ENCODE data around the gene MRPL2.

DNA sequence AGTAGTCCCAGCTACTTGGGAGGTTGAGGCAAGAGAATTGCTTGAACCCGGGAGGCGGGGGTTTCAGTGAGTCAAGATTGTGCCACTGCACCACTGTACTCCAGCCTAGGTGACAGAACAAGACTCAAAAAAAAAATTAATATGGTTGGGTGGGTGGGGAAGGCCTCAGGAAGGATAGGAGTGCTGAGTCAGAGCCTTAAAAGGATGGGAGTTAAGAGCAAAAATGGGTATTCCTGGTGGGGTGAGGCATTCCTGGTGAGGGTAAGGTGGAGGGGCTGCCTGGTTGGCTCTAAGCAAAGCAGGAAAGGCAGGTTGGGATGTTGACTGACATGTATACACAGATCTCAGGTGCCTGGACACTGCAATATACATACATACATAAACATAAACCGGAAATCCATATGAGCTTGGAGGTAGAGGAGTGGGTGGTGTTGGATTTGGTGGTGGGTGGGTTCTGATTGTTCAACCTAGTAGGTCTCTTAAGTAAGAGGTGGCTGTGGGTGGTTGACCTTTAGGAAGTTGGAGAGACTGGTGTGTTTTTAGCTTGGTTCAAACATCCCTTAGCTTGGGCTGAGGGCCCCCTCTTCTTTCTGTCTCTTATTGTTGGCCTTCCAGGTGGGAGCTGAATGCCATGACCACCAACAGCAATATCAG is 39.1 kb downstream of the MRPL2 start:
- TF ChIP-seq POLR2A (IDR thresholded peaks at IDR 0.05), result no peak
- TF ChIP-seq, protein P1, sequence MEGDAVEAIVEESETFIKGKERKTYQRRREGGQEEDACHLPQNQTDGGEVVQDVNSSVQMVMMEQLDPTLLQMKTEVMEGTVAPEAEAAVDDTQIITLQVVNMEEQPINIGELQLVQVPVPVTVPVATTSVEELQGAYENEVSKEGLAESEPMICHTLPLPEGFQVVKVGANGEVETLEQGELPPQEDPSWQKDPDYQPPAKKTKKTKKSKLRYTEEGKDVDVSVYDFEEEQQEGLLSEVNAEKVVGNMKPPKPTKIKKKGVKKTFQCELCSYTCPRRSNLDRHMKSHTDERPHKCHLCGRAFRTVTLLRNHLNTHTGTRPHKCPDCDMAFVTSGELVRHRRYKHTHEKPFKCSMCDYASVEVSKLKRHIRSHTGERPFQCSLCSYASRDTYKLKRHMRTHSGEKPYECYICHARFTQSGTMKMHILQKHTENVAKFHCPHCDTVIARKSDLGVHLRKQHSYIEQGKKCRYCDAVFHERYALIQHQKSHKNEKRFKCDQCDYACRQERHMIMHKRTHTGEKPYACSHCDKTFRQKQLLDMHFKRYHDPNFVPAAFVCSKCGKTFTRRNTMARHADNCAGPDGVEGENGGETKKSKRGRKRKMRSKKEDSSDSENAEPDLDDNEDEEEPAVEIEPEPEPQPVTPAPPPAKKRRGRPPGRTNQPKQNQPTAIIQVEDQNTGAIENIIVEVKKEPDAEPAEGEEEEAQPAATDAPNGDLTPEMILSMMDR (IDR thresholded peaks at IDR 0.05), result no peak

Measured in body of pancreas (tissue), 4 donors.